Stimulated activated CD8-positive, alpha-beta memory T cell treated with anti-CD3 and anti-CD28 coated beads, Interleukin-7, amount 100 ng/mL, for 48 hours (primary cell): ENCODE data around the gene LRIG1.

Experiments
- DNase-seq, 2 donors: peaks; one replicate each; pipeline ENCODE4 v3.0.0-alpha.2; 2020; ENCODE audit warnings: low read depth in 1 of 2; ENCODE audit errors: extremely low read depth in 1 of 2

Gene LRIG1

DNA sequence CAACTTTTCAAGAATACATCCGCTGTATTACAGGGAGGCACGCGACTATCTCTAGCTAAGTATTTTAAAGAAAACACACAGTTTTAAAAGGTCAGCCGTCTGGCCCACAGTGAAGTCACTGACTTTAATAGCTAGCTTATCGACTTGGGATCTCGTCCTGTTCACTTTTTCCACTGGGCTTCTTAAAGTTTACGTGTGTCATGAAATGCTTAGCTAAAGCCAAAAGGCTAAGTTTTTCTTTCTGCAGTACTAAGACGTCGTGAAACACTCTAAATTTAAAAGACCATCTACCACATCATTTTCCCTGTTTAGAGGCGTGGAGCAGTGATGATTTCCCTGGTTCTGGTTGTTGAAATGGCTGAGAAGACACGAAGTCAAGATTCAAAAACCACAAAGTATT is 27.1 kb downstream of the LRIG1 start:
- no peak for DNase-seq

GRCh38 chr3:66473181-66473580 is 27.6 kb downstream of the LRIG1 start:
- DNase-seq = no peak

DNA sequence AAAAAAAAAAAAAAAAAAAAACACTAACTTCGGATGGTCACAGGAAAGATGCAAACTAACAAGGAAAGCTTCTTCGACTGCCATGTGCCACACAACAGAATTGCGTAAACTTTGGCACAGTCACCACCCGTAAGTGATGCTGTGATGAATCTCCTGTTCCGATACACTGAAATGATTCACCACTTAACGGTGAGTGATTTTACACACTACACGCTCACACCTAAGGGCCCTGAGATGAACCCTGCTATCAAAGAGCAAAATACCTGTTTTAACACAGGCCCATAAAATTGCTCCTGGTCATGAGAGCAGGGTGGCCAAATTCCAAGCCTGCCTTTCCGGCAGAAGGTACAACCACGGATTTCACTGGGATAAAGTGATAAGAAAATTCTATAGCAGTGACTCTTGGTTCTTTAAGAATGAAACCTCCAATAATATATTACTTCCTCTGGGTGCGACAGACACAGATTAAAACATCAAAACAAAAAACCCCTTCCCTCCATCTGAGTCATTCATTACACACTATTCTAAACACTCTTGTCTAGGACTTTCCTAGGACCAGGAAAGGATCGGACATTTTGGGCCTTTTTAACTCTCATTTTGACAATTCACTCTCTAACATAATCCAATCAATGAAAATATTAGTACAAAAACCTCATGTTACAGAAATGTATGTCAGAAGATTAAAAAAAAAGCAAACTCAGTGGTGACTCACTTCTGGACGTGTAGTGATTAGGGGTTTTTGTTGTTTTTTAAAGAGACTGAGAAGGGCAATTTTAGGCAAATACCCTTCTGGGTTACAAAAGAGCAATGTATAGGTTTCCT is 28.3 kb downstream of the LRIG1 start:
- peak in 1 of 2 donors; percentile 42 for DNase-seq

DNA sequence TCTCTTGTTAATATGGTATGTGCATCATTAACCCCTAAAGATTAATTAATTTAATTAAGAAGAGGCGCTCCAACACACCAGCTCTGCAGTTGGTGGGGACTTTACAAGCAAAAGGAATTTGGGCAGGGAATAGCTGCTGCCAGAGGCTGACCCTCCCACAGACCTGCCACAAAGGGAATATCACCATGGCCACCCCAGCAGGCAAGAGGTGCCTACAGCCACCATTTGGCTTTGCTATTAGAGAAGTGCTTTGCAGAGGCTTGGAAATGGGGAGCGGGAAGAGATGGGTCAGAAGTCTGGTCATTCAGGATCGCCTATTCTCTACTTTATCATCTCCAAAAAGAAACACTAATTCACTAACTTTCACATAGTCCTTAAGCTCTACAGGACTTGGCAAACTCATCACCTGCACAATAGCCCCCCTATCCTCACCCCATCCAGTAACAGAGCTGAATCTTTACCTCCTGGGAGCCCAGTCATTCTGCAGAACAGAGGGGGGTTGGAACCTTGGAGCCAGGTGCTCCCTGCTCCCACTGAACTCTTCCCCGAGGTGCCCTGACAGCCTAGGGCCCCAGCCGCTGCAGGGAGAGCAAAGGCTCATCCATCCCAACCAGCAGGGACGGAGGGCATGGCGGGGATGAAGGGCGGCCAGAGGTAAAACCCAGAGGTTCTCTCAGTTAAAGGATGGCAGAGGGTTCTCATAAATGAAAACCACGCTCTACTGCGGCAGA is 29.7 kb downstream of the LRIG1 start:
- DNase-seq = no peak

DNA sequence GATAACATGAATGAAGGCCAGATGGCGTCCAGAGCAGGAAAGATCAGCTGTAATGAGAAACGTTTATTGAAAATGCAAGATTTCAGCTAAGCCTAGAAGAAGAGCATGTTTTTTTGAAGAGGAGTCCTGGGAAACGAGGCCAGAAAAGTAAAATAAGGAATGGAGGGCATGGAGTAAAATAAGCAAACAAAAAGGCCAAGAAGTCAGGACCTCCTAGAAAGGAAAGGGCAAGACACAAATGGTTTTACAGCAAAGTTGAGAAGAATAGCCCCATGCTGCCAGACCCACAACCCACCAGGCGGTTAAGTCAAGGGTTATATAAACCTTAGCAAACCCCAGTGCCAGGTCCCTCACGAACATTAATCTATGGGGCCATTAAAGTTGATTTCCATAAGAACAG is 30.5 kb downstream of the LRIG1 start:
- DNase-seq = no peak

DNA sequence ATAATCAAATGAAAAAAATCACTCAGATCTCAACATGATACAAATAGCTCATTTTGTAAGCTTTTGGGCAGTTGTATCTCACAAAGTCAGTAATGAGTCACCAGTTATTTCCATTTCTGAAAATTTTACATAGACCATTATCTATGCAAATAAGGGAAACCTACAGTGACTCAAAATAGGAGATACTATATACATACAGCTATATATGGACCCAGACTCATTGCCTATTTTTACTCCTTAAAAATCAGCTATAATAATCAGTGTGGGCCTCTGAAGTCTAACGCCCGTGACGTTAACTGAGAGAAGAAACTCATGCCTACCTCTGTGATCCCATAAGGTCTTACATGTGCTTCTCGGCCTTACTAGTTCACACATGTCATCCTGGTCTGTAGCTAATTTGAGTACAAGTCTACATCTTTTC is 31.6 kb downstream of the LRIG1 start:
- DNase-seq = no peak

DNA sequence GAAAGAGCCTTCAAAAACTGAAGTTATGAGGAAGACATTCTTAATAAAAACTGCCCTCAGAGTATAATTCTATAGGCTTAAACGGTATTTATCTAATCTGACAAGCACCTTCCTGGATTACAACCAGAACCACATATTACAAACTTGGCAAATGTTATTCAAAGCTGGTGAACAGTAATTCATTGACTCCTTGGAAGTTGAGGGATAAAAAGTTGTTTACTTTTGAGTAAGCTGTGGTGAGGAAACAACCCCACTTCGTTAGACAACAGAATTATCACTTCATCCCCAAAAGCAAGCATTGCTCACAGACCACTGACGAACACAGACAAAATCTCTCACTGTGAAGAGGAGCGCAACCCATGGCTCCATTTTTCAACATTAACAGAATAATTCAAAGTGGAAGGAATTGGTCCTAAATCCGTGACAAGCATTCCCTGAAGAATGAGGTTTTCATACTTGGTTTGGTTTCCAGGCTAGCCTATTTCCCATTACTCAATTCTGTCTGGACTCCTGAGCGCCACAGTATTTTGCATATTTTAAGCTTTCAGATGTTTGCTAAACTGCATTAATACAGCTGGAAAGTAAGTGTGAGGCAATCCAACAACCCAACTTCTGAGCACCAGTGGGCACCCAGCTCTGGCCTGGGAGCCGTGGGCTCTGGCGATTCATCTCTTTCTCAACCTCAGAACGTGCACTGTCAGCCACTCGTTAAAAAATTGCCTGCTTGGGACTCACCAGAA is 32.7 kb downstream of the LRIG1 start:
- no peak for DNase-seq

DNA sequence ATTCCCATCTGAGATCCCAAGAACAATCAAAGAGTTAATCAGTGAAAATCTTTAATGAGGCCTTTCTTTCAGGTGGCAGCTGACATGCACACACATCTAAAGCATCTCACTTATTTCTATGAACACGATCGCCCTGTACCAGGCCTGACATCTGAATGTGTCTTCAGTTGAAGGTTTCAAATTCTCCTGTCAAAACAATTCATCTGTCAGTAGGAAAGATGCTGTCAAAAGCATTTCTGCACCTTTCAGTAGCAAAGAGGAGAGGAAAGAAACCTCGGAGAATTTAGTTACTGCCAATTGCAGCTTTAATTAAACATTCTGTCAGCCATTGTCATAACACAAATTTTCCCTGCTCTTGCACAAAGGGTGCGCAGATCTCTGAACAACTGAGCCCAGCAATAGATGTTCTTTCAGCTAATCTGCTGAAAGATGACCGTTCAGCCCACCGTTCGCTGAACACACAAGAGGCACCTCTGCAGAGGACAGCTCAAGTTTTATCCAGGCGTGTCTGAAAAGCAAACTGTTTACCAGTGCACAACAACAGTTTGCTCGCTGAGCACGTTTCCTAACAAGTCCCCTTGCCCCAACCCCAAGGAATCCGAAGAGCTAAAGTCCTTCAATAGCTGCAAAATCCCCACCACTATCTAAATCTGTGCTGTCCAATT is 34.1 kb downstream of the LRIG1 start:
- DNase-seq = no peak

DNA sequence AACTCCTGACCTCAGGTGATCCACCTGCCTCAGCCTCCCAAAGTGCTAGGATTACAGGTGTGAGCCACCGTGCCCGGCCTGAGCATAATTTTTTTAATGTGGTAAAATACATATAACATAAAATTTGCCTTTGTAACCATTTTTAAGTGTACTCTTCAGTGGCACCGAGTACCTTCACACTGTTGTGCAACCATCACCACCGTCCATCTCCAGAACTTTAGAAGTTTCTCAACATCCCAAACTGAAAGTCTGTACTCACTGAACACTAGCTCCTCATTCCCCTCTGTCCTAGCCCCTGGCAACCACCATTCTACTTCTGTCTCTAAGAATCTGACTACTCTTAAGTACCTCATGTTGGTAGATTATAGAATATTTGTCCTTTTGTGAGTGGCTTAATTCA is 35.2 kb downstream of the LRIG1 start:
- DNase-seq = no peak

- DNase-seq = no peak
These were observed 35.8 kb downstream of the LRIG1 start for GRCh38 chr3:66465034-66465433.

DNA sequence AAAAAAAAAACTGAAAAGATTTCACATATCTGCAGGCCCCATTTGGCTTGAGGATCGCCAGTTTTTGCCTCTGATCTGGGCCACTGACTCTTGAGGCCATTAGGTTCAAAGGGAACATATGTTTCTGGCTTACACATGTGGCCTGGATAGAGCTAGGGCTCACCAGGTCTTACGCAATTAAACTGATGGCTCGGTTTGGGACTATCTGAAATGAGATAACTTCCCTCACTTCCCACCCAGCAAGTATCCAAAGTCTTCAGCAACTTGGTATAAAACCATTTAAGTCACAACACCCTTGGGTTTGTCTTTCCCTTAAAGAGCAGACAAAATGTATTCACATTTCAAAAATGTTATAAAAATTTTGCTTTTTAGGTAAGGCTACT is 36.3 kb downstream of the LRIG1 start:
- DNase-seq = no peak

DNA sequence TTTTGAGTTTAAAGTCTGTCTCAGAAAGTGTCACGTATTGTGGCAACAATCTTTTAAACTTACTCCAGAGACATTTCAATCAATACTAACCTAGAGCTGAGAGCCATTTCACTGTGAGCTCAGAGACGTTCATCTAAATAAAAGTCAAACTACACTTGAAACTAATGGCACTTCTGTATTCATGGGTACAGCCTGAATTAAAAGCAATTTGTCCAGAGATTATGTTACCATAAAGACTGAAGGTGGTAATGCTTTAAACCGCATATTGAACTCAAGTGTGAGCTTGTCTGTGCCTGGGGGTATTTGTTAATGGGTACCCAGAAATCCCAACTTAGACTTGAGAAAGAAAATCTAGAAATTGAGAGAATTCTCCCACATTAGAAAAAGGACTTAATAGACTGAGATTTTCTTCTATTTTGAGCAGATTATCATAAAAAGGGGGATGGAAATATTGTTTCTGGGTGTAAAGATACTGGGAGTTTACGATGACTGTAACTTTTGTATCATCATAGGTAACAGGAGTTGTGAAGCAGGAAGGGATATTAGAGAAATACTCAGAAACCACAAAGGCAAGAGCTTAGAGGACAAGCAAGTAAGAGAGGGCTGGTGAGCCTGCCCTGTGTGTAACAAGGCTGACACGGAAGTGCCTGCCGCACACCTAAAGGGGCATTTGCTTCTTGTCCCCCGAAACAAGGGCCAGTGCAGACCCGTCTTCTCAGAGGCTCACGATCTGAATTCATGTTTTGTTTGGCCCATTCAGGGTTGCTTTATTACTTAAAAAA is 36.9 kb downstream of the LRIG1 start:
- no peak for DNase-seq

DNA sequence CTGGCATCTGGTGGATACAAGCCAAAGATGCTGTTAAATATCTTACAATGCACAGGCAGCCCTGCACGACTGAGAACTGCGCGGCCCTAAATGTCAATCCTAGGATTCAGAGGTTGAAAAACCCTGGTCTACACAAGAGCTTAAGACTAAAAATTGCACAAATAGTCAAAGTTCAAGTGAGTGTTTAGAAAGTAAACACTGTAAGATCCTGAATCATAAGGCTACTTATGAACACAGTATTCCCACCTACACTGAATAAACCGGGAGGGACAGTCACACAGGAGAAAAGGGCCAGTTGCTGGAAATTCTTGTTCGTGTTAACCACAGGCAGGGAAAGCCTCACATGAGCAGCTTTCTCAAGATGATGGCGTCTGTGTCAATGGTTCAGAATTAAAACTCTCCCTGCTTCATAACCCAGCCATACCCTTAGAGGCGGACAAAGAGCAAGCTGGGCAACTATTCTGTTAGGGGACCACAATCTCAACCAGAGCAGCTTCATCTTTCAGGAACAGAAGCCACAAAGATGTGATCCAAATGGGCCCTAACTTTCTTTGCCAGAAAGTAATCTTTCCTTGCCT is 37.7 kb downstream of the LRIG1 start:
- no peak for DNase-seq

DNA sequence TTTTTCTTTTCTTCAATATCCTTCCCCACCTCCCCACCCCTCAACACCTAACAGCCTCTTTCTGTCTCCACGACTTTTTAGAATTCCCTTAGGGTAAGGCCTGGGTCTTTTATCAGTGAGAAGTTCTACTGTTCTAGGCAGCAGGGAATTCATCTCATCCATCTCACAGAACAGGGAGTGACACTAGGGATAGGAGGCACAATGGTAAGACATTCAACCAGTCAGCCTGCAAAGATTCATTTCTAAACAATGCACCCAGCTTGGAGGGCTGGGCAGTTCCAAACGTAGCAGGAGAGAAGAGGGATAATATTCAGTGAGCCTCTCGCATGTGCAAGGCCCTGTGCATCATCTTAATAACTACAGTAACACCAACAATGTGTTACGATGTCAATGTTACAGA is 43.6 kb downstream of the LRIG1 start:
- no peak for DNase-seq

DNA sequence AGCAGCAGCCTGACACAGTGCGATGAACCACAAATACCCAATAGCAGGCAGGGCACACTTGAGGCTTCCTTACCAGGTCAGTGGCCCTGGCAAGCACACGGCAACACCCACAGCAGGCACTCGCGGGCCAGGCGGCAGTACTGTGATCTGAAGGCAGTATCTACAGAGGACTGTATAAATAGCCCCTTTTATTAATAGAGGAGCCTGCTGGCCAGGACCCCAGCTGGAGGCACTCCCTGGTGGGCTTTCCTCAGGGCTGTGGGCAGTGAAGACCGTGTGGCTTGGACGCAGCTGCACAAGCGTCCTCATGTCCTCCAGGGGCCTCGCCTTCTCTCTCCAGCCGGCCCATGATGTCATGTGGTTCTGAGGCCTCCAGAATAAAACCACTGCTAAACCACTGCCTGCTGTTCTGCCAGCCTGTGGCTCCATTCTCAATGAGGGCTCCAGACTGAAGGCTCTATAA is 44.1 kb downstream of the LRIG1 start:
- DNase-seq = no peak

- DNase-seq = no peak
These were observed 46.4 kb downstream of the LRIG1 start for GRCh38 chr3:66454464-66454859.

DNA sequence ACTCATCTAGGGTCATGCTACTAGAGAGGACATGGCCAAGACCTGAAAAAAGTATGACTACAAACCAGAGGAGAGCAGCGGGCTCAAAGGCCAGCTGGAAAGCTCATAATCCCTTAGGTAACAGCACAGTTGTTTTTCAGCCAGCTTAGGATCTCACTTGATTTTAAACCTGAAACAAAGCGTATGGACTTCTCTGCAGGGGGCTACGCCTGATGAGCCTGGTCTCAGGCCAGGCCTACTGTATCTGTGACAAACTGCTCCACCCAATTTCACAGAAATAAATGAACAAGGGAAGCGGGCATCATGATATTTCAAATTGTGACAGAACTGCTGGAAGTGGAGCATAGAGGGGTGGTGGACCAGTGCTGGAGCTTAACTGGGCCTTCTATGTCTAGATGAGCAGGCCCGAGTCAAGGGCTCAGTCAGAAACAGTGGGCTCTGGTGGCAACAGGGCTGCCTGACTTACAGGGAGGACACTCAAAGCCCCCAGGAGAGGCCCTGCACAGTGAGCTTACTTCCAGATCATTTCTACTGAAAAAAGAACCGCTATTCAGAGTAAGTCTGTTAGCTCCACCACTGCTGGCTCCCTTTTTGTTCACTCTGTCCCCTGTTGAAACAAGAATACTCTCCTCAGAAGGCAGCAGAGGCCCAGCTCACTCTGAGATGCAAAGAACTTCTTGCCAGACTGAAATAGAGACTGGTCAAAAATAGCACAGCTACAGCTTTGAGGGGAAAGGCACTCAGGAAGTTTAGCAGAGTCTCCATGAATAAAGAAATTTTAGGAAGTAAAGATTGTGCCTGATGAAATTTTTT is 47.0 kb downstream of the LRIG1 start:
- no peak for DNase-seq

DNA sequence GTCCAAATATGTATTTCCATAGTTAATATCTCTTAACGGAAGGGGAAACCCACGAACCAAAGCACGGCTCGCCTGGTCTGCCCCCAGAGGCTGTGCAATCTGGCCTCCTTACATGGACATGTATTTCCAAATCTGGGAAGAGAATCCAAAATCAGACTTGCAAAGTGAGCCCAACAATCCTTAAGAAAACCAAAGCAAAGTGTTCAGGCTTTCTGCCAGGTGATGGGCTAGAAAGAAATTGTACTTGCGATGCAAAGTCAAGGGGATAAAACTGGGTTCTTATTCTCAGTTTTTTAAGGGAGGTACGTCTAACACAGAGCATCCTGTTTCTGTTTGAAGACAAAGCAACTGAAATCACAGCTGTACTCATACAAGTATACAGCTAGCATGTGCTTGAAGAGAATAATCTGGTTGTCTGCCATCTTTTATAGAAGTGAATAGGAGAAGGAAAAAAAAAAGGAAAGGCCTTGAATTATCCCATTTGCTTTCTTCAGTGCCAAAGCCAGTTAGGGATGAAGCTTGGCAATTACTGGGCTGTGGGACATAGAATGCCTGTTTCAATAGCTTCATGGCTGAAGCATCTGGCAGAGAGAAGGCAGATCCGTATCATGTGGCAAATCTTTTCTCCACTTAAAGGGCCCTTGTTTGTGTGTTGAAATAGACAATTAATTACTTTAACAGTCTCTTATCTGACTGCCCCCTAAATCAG is 48.4 kb downstream of the LRIG1 start:
- DNase-seq = no peak

DNA sequence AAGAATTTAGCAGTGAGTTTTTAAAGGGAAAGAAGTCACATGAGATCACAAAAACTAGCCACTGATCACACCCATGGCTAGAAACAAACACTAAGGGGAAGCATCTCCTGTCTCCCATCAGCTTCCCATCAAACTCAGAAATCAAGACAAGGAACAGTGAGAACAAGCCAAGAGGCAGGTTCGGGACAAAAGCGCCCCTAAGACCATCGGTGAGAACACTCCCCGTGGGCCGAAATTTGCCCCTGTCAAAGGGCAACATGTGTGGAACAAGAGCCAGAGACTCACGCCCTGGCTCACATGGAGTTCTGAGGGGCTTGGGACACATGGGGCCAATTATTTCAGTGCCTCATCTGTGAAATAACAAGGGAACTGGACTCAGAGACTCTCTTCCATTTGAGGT is 49.1 kb downstream of the LRIG1 start:
- no peak for DNase-seq
